ENCODE results near the gene MAT2A.
"Not testable (repeated sequence)": the region's sequence is repeated elsewhere in the genome, so short reads cannot be mapped to it uniquely, and the experiment has no call there.

MAT2A gene

GRCh38 chr2:85524336-85524908, 14.5 kb upstream of the MAT2A start:
- no peak for DNase-seq

DNA sequence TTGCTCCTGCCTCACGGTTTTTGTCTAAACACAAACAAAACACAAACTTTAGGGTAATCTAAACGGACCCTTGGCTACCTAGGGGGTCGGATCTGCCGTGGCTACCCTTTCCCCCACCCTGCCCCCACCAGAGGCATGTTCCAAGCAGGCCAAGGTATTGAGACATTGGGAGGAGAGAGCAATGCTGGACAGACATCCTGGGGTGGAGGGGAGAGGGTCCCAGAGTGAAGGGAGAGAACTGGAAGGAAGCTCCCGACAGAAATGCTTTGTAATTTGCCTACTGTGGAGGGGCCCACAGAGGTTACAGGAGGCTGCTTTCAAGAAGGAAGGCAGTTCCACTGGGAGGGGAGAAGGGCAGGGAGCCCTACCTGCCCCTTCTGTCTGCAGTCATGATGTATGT, 13.9 kb upstream of the MAT2A start:
- DNase-seq, result no peak

GRCh38 chr2:85525567-85525966, 13.4 kb upstream of the MAT2A start:
- no peak for DNase-seq

DNA sequence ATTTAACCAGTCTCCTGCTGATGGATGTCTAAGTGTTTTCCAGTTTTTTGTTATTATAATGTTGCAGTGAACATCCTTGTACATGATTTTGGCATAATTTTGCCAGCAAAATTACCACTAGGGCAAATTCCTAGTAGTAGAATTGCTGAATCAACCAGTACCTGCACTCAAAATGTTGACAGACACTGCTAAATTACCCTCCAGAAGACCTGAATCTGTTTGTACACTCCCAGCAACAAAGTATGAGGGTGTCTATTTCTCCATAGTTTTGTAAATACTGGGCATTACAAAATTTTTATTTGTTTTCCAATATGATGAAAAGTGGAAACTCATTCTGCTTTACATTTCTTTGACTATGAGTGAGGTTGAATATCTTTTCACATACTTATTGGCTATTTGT, 11.2 kb upstream of the MAT2A start:
- DNase-seq, result no peak

DNA sequence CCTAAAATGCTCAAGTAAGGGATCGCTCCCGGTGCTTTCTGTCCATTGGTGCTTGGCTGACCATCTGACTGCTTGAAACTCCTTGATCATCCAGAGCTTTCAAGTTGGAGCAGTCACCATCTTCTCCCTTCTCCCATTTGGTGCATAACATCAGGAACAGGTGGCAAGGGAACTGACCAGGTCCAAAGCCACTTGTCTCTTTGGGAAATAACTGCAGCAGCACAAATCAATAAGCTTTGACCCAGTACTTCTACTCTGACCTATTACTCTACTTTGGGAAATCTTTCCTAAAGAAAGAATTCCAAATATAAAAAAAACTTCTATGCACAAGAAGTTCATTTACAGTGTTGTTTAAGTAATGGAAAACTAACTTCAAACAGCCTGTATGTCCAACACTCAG, 10.6 kb upstream of the MAT2A start:
- no peak for DNase-seq

DNA sequence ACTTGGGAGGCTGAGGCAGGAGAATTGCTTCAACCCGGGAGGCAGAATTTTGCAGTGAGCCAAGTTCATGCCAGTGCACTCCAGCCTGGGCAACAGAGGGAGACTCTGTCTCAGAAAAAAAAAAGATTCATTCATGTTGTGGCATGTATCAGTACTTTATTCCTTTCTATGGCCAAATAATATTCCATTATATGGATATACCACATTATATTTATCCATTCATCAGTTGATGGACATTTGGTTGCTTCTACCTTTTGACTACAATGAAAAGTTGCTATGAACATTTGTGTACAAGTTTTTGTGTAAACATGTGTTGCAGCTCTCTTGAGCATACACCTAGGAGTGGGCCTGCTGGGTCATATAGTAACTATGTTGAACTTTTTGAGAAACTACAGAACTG, 9.2 kb upstream of the MAT2A start:
- no peak for DNase-seq

- no peak for DNase-seq
These were observed 7.4 kb upstream of the MAT2A start for GRCh38 chr2:85531589-85531988.

GRCh38 chr2:85534099-85534498, 4.9 kb upstream of the MAT2A start:
- DNase-seq, result no peak

GRCh38 chr2:85534881-85535280, 4.1 kb upstream of the MAT2A start:
- DNase-seq, result no peak

DNA sequence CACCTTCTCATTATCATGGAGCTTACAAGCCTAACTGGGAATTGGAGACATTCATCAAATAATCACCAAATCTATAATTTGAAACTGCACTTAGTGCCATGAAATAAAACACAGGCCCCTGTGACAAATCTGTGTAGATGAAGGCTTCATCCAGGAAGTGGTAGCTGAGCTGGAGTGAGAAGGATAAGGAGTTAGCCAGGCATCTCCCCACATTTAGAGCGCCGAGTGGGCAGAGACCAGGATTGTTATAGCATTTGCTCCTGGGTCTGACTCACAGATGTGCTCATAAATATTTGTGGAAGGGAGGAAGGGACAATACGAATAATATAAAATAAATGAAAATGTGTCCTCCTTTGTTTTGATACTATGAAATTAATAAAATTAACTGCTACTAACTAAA, 2.5 kb upstream of the MAT2A start:
- no peak for DNase-seq

GRCh38 chr2:85537600-85538506, 1.1 kb upstream of the MAT2A start:
- DNase-seq, result no peak

DNA sequence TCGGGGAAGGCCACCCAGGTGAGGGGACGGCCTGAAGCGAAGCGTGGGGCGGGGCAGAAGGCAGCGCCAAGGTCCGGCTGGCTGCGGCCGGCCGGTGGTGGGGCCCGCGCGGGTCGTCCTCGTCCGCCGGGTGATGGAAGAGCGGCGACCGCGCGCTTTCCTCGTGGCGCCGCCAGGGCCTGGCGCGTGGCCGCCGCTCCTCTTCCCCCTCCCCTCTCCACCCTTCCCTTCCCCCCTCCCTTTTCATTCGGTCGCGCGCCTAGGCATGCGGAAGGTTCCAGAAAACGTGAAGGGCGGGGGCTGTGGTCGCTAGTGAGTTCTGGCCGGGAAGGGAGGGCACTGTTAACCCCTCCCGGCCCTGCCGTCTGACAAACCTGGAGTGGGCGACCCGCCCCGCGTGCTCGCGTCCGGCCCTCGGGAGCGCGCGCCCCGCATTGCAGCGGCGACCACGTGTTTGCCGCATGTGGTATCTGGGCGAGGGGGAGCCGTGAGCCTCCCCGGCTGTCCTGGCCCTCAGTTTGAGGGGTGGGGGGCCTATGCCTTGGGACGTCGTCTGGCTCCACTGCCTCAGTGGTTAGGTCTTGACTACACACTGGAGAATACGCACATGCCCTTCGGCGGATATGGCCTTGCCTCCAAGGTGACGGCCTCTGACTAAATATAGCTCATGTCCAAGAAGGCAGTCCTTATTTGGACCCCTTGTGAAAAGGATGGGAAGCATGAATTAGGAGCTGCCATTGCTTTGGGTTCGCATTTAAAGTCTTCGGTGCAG, 579 bp downstream of the MAT2A start:
- peak; percentile 83 for DNase-seq

GRCh38 chr2:85540133-85540648, 1.2 kb downstream of the MAT2A start:
- DNase-seq, result no peak

- DNase-seq, result no peak
These were observed 2.3 kb downstream of the MAT2A start for GRCh38 chr2:85541262-85541661.

DNA sequence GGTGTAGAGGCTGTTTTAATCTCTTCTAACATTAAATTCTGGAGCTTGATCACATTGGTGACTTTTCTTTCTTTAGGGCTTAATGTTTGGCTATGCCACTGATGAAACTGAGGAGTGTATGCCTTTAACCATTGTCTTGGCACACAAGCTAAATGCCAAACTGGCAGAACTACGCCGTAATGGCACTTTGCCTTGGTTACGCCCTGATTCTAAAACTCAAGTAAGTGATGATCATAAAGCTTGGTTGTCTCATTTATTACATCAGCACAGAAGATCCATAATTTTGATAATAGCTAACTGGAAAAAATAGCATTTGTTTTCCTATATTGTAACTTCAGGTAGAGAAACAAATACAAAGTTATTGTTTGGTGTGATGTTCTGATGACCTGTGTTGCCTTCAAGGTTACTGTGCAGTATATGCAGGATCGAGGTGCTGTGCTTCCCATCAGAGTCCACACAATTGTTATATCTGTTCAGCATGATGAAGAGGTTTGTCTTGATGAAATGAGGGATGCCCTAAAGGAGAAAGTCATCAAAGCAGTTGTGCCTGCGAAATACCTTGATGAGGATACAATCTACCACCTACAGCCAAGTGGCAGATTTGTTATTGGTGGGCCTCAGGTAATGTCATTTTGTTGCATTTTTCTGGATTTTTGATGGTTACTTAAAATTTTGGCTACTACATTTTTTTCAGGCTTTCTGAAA, 2.9 kb downstream of the MAT2A start:
- no peak for DNase-seq

GRCh38 chr2:85542777-85543176, 3.8 kb downstream of the MAT2A start:
- DNase-seq, result no peak

DNA sequence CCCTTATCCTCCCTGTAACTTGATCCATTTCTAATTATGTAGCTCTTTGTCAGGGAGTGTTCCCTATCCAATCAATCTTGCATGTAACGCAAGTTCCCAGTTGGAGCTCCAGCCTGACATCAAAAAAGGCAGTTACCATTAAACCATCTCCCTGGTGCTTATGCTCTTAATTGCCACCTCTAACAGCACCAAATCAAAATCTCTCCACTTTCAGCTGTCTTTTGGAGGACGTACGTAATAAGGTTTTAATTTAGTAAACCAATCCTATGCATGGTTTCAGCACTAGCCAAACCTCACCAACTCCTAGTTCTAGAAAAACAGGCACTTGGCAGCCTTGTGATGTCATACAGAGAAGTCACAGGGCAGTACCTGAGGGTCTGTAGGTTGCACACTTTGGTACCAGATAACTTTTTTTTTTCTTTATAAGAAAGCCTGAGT, 5.3 kb downstream of the MAT2A start:
- DNase-seq, result not testable (repeated sequence)

GRCh38 chr2:85544915-85545779, 6.2 kb downstream of the MAT2A start:
- DNase-seq, result not testable (repeated sequence)

DNA sequence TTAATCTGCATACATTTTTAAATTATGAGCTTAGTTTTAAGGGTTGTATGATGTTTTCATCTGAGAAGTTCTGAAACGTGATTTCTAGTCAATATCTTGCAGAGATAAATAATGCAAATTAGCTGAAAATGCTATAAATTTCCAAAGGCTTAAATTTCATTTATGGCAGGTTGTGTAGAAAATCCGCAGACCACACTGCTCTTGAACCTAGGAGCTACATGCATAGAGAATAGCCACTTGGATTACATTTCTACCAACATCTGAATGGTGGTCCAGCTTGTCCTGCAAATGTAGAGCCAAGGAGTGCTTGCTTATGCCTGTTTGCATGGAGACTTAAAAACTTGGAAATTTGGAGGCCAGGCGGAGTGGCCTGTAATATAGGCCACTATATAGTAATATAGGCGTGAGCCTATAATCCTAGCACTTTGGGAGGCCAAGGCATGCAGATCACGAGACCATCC, 6.8 kb downstream of the MAT2A start:
- no peak for DNase-seq

DNA sequence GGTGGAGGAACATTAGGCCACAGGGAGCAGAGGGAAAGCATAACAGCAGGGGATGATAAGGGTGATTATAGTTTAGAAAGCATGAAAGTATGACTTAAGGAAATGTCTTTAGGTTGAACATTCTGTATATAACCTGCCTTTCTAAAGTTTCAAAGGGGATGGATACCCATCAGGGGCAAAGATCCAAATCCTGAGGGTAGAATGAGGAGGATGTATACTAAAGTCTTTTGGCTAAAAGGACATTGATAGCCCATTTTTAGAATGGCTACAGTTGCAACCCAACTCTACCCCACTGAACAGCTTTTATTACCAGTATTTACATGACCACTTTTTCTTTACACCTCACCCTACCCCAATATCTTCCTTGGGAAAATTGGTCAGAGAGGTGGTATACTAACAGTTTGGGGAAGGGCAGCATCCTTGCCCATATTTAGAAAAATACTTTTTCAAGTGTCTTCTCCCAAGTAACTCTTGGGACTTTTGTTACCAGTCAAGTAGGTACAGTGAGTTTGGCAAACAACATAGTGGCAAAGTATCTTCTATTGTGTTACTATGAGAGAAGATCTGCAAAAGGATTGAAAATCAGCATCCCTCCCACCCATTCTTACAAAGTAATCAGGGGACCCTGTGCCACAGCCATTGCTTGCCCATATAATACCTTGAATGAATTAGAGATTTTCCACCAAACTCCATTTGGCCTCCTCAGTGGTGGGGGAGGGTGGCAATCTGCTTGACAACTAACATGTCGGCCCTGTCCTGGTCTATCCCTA, 8.3 kb downstream of the MAT2A start:
- no peak for DNase-seq

Measured in activated CD4-positive, alpha-beta T cell treated with anti-CD3 and anti-CD28 coated beads, Interleukin-2, amount 50 U/mL, for 16 hours (primary cell).